ENCODE results near the gene TRAF7.

Gene TRAF7

DNA sequence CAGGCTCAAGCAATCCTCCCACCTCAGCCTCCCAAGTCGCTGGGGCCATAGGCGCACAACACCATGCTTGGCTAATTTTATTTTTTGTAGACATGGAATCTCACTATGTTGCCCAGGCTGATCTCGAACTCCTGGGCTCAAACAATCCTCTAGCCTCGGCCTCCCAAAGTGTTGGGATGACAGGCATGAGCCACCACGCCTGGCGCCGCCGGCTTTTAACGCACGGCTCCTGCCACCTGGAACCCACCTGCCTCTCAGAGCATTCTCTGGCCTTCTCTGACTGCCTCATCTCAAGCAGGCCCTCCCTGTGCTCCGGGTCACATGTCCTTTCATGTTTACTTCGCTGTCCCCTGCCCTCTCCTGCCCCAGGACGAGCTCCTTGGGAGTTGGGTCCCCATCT is 30.5 kb downstream of the TRAF7 start:
- no peaks in the 10 kb centered on the region for H4K20me1 ChIP-seq (ENCODE audit: insufficient read depth, low read length, poor library complexity, severe bottlenecking)

GRCh38 chr16:2186505-2186904 is 30.9 kb downstream of the TRAF7 start:
- H3K4me2 ChIP-seq (ENCODE audit: low read depth, low read length, poor library complexity, severe bottlenecking), result no peak overlapping the region
- no peaks in the 10 kb centered on the region for H3K9me2 ChIP-seq (replicated peaks; ENCODE audit: low read depth, low read length)
- no peak overlapping the region for H2AFZ ChIP-seq (ENCODE audit: low read length)
- no peaks in the 10 kb centered on the region for H4K20me1 ChIP-seq (ENCODE audit: insufficient read depth, low read length, poor library complexity, severe bottlenecking)
- no peaks in the 10 kb centered on the region for H3K9me3 ChIP-seq (ENCODE audit: insufficient read depth, low read depth, low read length)
- TF ChIP-seq CTCF (conservative IDR thresholded peaks at IDR 0.05; ENCODE audit: low read length) (no peak), EZH2phosphoT487 (IDR thresholded peaks at IDR 0.05; ENCODE audit: borderline replicate concordance) (no peak)
- H3K4me3 ChIP-seq (ENCODE audit: low read length, poor library complexity, severe bottlenecking), result no peak overlapping the region
- no peaks in the 10 kb centered on the region for H3K36me3 ChIP-seq (ENCODE audit: insufficient read depth, low read length)
- no peaks in the 10 kb centered on the region for H3K79me2 ChIP-seq (ENCODE audit: insufficient read depth, low read length)
- H3K27me3 ChIP-seq (ENCODE audit: insufficient read depth, low read length, poor library complexity, severe bottlenecking), result no peaks in the 10 kb centered on the region
- H3K4me1 ChIP-seq (ENCODE audit: insufficient read depth, low read length, poor library complexity, severe bottlenecking), result no peaks in the 10 kb centered on the region
- no peaks in the 10 kb centered on the region for H3F3A ChIP-seq (ENCODE audit: low read depth)
- no peak overlapping the region for H3K9ac ChIP-seq (ENCODE audit: low read depth, low read length, poor library complexity, severe bottlenecking)

More for the DNA sequence above, 30.5 kb downstream of the TRAF7 start:
- Histone ChIP-seq H3K9ac (ENCODE audit: low read depth, low read length, poor library complexity, severe bottlenecking) (no peak overlapping the region), H3K9me3 (ENCODE audit: insufficient read depth, low read depth, low read length) (no peaks in the 10 kb centered on the region), H3K36me3 (ENCODE audit: insufficient read depth, low read length) (no peaks in the 10 kb centered on the region), H3K4me3 (ENCODE audit: low read length, poor library complexity, severe bottlenecking) (no peak overlapping the region), H3K79me2 (ENCODE audit: insufficient read depth, low read length) (no peaks in the 10 kb centered on the region), H3K4me1 (ENCODE audit: insufficient read depth, low read length, poor library complexity, severe bottlenecking) (no peaks in the 10 kb centered on the region), H3F3A (ENCODE audit: low read depth) (no peaks in the 10 kb centered on the region), H3K27me3 (ENCODE audit: insufficient read depth, low read length, poor library complexity, severe bottlenecking) (no peaks in the 10 kb centered on the region), H3K9me2 (replicated peaks; ENCODE audit: low read depth, low read length) (no peaks in the 10 kb centered on the region), H3K4me2 (ENCODE audit: low read depth, low read length, poor library complexity, severe bottlenecking) (no peak overlapping the region), H2AFZ (ENCODE audit: low read length) (no peak overlapping the region)
- TF ChIP-seq EZH2phosphoT487 (IDR thresholded peaks at IDR 0.05; ENCODE audit: borderline replicate concordance), result no peak

- no peaks in the 10 kb centered on the region for H3K9me2 ChIP-seq (replicated peaks; ENCODE audit: low read depth, low read length)
- H3K79me2 ChIP-seq (ENCODE audit: insufficient read depth, low read length), result no peaks in the 10 kb centered on the region
- no peak overlapping the region for H3K9ac ChIP-seq (ENCODE audit: low read depth, low read length, poor library complexity, severe bottlenecking)
- no peak overlapping the region for H3K4me3 ChIP-seq (ENCODE audit: low read length, poor library complexity, severe bottlenecking)
- H4K20me1 ChIP-seq (ENCODE audit: insufficient read depth, low read length, poor library complexity, severe bottlenecking), result no peaks in the 10 kb centered on the region
- no peak for TF ChIP-seq CTCF (conservative IDR thresholded peaks at IDR 0.05; ENCODE audit: low read length)
- TF ChIP-seq EZH2phosphoT487 (IDR thresholded peaks at IDR 0.05; ENCODE audit: borderline replicate concordance), result no peak
- H2AFZ ChIP-seq (ENCODE audit: low read length), result no peak overlapping the region
- H3K4me2 ChIP-seq (ENCODE audit: low read depth, low read length, poor library complexity, severe bottlenecking), result no peak overlapping the region
- H3F3A ChIP-seq (ENCODE audit: low read depth), result no peaks in the 10 kb centered on the region
- H3K27me3 ChIP-seq (ENCODE audit: insufficient read depth, low read length, poor library complexity, severe bottlenecking), result no peaks in the 10 kb centered on the region
- H3K36me3 ChIP-seq (ENCODE audit: insufficient read depth, low read length), result no peaks in the 10 kb centered on the region
- H3K9me3 ChIP-seq (ENCODE audit: insufficient read depth, low read depth, low read length), result no peaks in the 10 kb centered on the region
- H3K4me1 ChIP-seq (ENCODE audit: insufficient read depth, low read length, poor library complexity, severe bottlenecking), result no peaks in the 10 kb centered on the region
Observed at GRCh38 chr16:2187212-2187611, 31.6 kb downstream of the TRAF7 start.

GRCh38 chr16:2188395-2188794 is 32.8 kb downstream of the TRAF7 start:
- Histone ChIP-seq H3K4me3 (ENCODE audit: low read length, poor library complexity, severe bottlenecking) (no peak overlapping the region), H2AFZ (ENCODE audit: low read length) (no peak overlapping the region), H4K20me1 (ENCODE audit: insufficient read depth, low read length, poor library complexity, severe bottlenecking) (no peaks in the 10 kb centered on the region)

More at GRCh38 chr16:2188395-2188794, 32.8 kb downstream of the TRAF7 start:
- no peaks in the 10 kb centered on the region for H3K9me3 ChIP-seq (ENCODE audit: insufficient read depth, low read depth, low read length)
- no peak overlapping the region for H3K4me2 ChIP-seq (ENCODE audit: low read depth, low read length, poor library complexity, severe bottlenecking)
- no peaks in the 10 kb centered on the region for H3F3A ChIP-seq (ENCODE audit: low read depth)
- no peaks in the 10 kb centered on the region for H3K36me3 ChIP-seq (ENCODE audit: insufficient read depth, low read length)
- H3K9ac ChIP-seq (ENCODE audit: low read depth, low read length, poor library complexity, severe bottlenecking), result no peak overlapping the region
- H3K27me3 ChIP-seq (ENCODE audit: insufficient read depth, low read length, poor library complexity, severe bottlenecking), result no peaks in the 10 kb centered on the region
- H3K9me2 ChIP-seq (replicated peaks; ENCODE audit: low read depth, low read length), result no peaks in the 10 kb centered on the region
- TF ChIP-seq CTCF (conservative IDR thresholded peaks at IDR 0.05; ENCODE audit: low read length), result no peak
- no peaks in the 10 kb centered on the region for H3K79me2 ChIP-seq (ENCODE audit: insufficient read depth, low read length)
- no peaks in the 10 kb centered on the region for H3K4me1 ChIP-seq (ENCODE audit: insufficient read depth, low read length, poor library complexity, severe bottlenecking)
